Neutrophil (primary cell): ENCODE data around the gene SYNPR.

Source experiments
- H3K27ac ChIP-seq: fragments of 200-600 bp; sonication (generic); 2 replicates; pipeline ENCODE4 v1.5.1; 2016; ENCODE audit warnings: mild to moderate bottlenecking, moderate library complexity
- H3K27me3 ChIP-seq: fragments of 200-600 bp; sonication (generic); 2 replicates; pipeline ENCODE4 v1.6.0; 2016; ENCODE audit warnings: mild to moderate bottlenecking
- H3K36me3 ChIP-seq: fragments of 200-600 bp; sonication (generic); 2 replicates; pipeline ENCODE4 v1.5.1; 2017
- H3K4me1 ChIP-seq, 2 experiments: fragments of 200-600 bp in 1 of 2; sonication (generic) in 1 of 2; 1 replicate in 1 of 2; 2 replicates in 1 of 2; pipeline versions ENCODE4 v1.5.1 to v1.6.1; 2013 to 2016; ENCODE audit warnings: low read depth in 1 of 2, low read length in 1 of 2, mild to moderate bottlenecking in 1 of 2, moderate library complexity in 1 of 2; ENCODE audit not compliant: control insufficient read depth in 1 of 2, insufficient read depth in 1 of 2
- H3K4me3 ChIP-seq, 2 experiments: fragments of 200-600 bp in 1 of 2; sonication (generic) in 1 of 2; 1 replicate in 1 of 2; 2 replicates in 1 of 2; pipeline ENCODE4 v1.5.1; 2013 to 2016; ENCODE audit warnings: low read depth in 1 of 2, low read length in 1 of 2, mild to moderate bottlenecking in 1 of 2, moderate library complexity in 1 of 2
- H3K9me3 ChIP-seq: fragments of 200-600 bp; sonication (generic); 2 replicates; pipeline ENCODE4 v1.5.1; 2016
- CTCF ChIP-seq: fragments of 200-600 bp; sonication (generic); IDR thresholded peaks from 2 replicates; pipeline ENCODE4 v1.5.1; 2016; ENCODE audit warnings: antibody characterized with exemption

The SYNPR gene

DNA sequence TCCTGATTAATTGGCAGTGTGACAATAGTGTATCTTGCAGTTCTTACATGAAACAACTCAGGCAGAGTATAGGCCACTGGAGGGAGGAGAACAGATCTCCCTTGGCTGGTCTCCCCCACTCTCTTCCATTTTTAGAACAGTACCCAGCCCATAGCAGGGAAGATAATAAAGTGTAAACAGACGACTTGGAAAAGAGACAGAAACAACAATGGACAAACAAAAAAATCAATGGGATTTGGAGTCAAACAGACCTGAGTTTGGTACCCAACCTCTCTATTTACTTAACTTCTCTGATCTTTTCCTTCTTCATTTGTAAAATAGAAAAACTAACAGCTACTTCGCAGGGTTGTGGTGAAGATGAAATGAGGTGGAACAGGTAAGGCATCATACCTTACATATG, 315.7 kb downstream of the SYNPR start:
- no peak for TF ChIP-seq CTCF
- Histone ChIP-seq H3K4me3 (no peak overlapping the region), H3K27ac (no peak overlapping the region), H3K36me3 (no peaks in the 10 kb centered on the region), H3K4me1 (no peaks in the 10 kb centered on the region), H3K27me3 (no peaks in the 10 kb centered on the region), H3K9me3 (no peaks in the 10 kb centered on the region)

DNA sequence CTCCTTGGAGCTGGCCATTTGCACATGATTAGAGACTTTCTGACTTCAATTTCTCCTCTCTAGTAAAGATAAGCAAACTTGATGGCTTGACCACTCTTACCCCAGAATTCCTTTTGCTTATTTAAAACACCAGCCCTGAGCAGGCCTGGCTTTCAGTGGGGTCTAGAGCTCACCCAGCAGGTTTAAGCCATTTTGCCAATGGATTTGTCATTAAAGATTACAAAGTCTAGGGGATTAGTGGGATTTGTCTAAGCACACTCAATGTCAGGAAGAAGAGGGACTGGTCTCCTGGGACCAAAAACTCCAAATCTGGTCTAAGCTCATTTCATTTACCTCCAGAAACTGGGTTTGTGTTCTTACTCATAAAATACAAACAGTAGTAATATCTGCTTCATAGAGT, 317.1 kb downstream of the SYNPR start:
- Histone ChIP-seq H3K4me1 (no peaks in the 10 kb centered on the region), H3K27me3 (no peaks in the 10 kb centered on the region), H3K27ac (no peak overlapping the region), H3K9me3 (no peaks in the 10 kb centered on the region), H3K4me3 (no peak overlapping the region), H3K36me3 (no peaks in the 10 kb centered on the region)
- TF ChIP-seq CTCF: no peak

GRCh38 chr3:63597019-63597418, 318.9 kb downstream of the SYNPR start:
- Histone ChIP-seq H3K9me3 (no peaks in the 10 kb centered on the region), H3K36me3 (no peaks in the 10 kb centered on the region), H3K27me3 (no peaks in the 10 kb centered on the region), H3K4me3 (no peak overlapping the region), H3K27ac (no peak overlapping the region), H3K4me1 (no peaks in the 10 kb centered on the region)
- TF ChIP-seq CTCF: no peak

GRCh38 chr3:63607716-63608115, 329.6 kb downstream of the SYNPR start:
- no peaks in the 10 kb centered on the region for H3K4me1 ChIP-seq
- no peak overlapping the region for H3K4me3 ChIP-seq
- no peak for TF ChIP-seq CTCF
- H3K9me3 ChIP-seq: no peaks in the 10 kb centered on the region
- no peak overlapping the region for H3K27ac ChIP-seq
- no peaks in the 10 kb centered on the region for H3K27me3 ChIP-seq
- no peaks in the 10 kb centered on the region for H3K36me3 ChIP-seq

- H3K27me3 ChIP-seq: no peaks in the 10 kb centered on the region
- H3K4me3 ChIP-seq: no peak overlapping the region
- H3K9me3 ChIP-seq: no peaks in the 10 kb centered on the region
- H3K36me3 ChIP-seq: no peaks in the 10 kb centered on the region
- TF ChIP-seq CTCF: no peak
- no peaks in the 10 kb centered on the region for H3K4me1 ChIP-seq
- H3K27ac ChIP-seq: no peak overlapping the region
These were observed 331.3 kb downstream of the SYNPR start for GRCh38 chr3:63609408-63609807.

GRCh38 chr3:63609834-63610233, 331.7 kb downstream of the SYNPR start:
- no peak for TF ChIP-seq CTCF
- Histone ChIP-seq H3K4me3 (no peak overlapping the region), H3K4me1 (no peaks in the 10 kb centered on the region), H3K36me3 (no peaks in the 10 kb centered on the region), H3K27ac (no peak overlapping the region), H3K27me3 (no peaks in the 10 kb centered on the region), H3K9me3 (no peaks in the 10 kb centered on the region)
